ENCODE measurements around the gene PRAMEF1.

DNA sequence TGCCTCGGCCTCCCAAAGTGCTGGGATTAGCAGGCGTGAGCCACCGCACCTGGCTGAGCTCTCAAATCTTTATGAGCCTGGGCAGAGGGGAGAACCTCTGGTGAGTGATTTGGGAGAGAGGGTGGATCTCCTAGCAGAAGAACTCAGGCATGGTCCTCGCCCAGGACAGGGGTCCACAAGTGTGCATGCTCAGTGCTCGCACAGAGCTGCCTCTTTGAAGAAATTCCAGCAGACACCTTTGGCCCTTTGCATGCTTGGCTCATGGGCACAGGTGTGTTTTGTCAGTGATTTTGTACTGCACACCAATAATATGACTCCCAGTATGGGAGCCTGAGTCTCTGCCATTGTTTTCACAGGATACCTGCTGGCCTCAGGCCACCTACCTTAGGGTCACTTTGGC lies 29.4 kb upstream of the PRAMEF1 start:
- TF ChIP-seq, protein P1, sequence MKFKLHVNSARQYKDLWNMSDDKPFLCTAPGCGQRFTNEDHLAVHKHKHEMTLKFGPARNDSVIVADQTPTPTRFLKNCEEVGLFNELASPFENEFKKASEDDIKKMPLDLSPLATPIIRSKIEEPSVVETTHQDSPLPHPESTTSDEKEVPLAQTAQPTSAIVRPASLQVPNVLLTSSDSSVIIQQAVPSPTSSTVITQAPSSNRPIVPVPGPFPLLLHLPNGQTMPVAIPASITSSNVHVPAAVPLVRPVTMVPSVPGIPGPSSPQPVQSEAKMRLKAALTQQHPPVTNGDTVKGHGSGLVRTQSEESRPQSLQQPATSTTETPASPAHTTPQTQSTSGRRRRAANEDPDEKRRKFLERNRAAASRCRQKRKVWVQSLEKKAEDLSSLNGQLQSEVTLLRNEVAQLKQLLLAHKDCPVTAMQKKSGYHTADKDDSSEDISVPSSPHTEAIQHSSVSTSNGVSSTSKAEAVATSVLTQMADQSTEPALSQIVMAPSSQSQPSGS (CRISPR knock-in tag; IDR thresholded peaks at IDR 0.05; ENCODE audit: borderline replicate concordance, low read depth): no peak
- TF ChIP-seq TCF7 (CRISPR knock-in tag; IDR thresholded peaks at IDR 0.05; ENCODE audit: low read depth) (no peak), GRHL2 (CRISPR knock-in tag; IDR thresholded peaks at IDR 0.05; ENCODE audit: insufficient replicate concordance, severe bottlenecking) (no peak)
- TF ChIP-seq, protein P2, sequence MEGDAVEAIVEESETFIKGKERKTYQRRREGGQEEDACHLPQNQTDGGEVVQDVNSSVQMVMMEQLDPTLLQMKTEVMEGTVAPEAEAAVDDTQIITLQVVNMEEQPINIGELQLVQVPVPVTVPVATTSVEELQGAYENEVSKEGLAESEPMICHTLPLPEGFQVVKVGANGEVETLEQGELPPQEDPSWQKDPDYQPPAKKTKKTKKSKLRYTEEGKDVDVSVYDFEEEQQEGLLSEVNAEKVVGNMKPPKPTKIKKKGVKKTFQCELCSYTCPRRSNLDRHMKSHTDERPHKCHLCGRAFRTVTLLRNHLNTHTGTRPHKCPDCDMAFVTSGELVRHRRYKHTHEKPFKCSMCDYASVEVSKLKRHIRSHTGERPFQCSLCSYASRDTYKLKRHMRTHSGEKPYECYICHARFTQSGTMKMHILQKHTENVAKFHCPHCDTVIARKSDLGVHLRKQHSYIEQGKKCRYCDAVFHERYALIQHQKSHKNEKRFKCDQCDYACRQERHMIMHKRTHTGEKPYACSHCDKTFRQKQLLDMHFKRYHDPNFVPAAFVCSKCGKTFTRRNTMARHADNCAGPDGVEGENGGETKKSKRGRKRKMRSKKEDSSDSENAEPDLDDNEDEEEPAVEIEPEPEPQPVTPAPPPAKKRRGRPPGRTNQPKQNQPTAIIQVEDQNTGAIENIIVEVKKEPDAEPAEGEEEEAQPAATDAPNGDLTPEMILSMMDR (IDR thresholded peaks at IDR 0.05): no peak
- TF ChIP-seq, protein P3, sequence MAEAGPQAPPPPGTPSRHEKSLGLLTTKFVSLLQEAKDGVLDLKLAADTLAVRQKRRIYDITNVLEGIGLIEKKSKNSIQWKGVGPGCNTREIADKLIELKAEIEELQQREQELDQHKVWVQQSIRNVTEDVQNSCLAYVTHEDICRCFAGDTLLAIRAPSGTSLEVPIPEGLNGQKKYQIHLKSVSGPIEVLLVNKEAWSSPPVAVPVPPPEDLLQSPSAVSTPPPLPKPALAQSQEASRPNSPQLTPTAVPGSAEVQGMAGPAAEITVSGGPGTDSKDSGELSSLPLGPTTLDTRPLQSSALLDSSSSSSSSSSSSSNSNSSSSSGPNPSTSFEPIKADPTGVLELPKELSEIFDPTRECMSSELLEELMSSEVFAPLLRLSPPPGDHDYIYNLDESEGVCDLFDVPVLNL (CRISPR knock-in tag; IDR thresholded peaks at IDR 0.05; ENCODE audit: borderline replicate concordance, low read depth): no peak

Data from WTC11 (cell line).